ENCODE measurements around the gene IL13RA1. TPM values are rescaled to one million over a fixed set of nuclear protein-coding genes. Genes with fewer than 3 reads are reported as not detected.

The IL13RA1 gene
- total RNA-seq, 1 experiment from 2014 or later, result 67.0 TPM

DNA sequence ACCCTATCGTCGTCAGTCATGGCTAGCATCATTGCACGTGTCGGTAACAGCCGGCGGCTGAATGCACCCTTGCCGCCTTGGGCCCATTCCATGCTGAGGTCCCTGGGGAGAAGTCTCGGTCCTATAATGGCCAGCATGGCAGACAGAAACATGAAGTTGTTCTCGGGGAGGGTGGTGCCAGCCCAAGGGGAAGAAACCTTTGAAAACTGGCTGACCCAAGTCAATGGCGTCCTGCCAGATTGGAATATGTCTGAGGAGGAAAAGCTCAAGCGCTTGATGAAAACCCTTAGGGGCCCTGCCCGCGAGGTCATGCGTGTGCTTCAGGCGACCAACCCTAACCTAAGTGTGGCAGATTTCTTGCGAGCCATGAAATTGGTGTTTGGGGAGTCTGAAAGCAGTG is 97.8 kb downstream of the IL13RA1 start:
- in situ Hi-C loops (cut with HindIII; ENCODE audit: low pct_unique_long_range_greater_than_20kb, low sequenced_read_pairs), result no loop called here
- no peak for DNase-seq (ENCODE audit: low read depth, low spot score)

DNA sequence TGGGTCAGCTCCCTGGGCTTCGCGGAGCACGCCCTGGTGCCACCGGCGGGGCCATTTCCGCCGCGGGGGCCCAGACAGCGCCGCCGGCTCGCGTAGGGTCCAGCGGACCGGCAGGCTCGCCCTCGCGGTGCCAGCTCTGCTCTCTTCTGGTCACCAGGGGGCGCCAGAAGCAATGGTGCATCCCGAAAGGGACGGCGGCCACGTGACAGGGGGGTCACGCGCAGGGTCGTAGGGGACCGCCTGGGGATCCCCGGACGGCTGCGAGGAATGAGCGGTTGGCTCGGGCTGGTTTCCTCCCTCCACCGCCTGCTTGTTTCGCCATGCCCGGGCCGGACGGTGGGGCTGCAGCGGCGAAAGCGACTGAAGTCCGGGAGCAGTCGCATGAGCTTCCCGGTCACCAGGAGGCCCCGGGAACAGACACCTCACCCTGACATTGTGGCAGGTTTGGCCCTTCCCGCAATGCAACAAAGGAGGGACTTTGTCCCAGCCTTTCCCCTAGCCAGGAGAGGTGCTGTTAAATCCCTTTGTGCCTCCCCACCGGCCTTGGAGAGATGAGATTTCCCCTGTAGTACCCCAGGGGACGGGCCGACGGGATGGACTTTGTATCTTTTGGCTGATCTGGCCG is 112.0 kb downstream of the IL13RA1 start:
- peak; percentile 68 for DNase-seq (ENCODE audit: low read depth, low spot score)
- in situ Hi-C loops (cut with HindIII; ENCODE audit: low pct_unique_long_range_greater_than_20kb, low sequenced_read_pairs), result no loop called here

Small RNAs within 50 kb of the gene (small RNA-seq; reads per million reads assigned to genes)
- 0 reads per million in 2 experiments for gene RF00566

Other genes starting within 250 kb of the IL13RA1 start
- gene DOCK11, start 231.8 kb upstream of the IL13RA1 start, total RNA-seq (2014; rRNA removed; shearing (Covaris generic)), result 5.9 and 8.0 TPM in 2 replicates
- not detected in 2 replicates for gene ZCCHC12, start 96.2 kb downstream of the IL13RA1 start, total RNA-seq (2014; rRNA removed; shearing (Covaris generic))
- gene LONRF3, start 247.0 kb downstream of the IL13RA1 start, total RNA-seq (2014; rRNA removed; shearing (Covaris generic)), result 2.4 and 2.8 TPM in 2 replicates

Data from SK-MEL-5 (cell line).